Sigmoid colon (tissue), 7 donors: ENCODE data around the gene CLIC4. TPM values are rescaled to one million over a fixed set of nuclear protein-coding genes. Genes with fewer than 3 reads are reported as not detected.

Experiments
- DNase-seq: peaks from one replicate; pipeline ENCODE4 v3.0.0-alpha.2; 2019
- H3K27ac ChIP-seq, 4 donors: fragments of 200-600 bp; sonication (generic); one replicate each; pipeline ENCODE4 v1.5.1; 2016 to 2019; ENCODE audit warnings: mild to moderate bottlenecking in 1 of 4
- H3K27me3 ChIP-seq, 3 donors: fragments of 200-600 bp; sonication (generic); one replicate each; pipeline ENCODE4 v1.5.1; 2019; ENCODE audit warnings: mild to moderate bottlenecking in 1 of 3
- H3K36me3 ChIP-seq, 4 donors: fragments of 200-600 bp; sonication (generic); one replicate each; pipeline ENCODE4 v1.5.1; 2016 to 2019
- H3K4me1 ChIP-seq, 4 donors: fragments of 200-600 bp; sonication (generic); one replicate each; pipeline ENCODE4 v1.5.1; 2017 to 2019
- H3K4me3 ChIP-seq, 4 donors: fragments of 200-600 bp; sonication (generic); one replicate each; pipeline ENCODE4 v1.5.1; 2017 to 2019; ENCODE audit warnings: mild to moderate bottlenecking in 2 of 4, moderate library complexity in 1 of 4
- H3K9me3 ChIP-seq, 4 donors: fragments of 200-600 bp in 3 of 4; sonication (generic) in 3 of 4; one replicate each; pipeline versions ENCODE4 v1.5.1 to v1.6.1; 2013 to 2019
- CTCF ChIP-seq, 4 experiments: fragments of 450-650 bp in 3 of 4; fragments of 200-600 bp in 1 of 4; IDR thresholded peaks; one replicate each; pipeline ENCODE4 v1.5.1; 2016 to 2019; ENCODE audit warnings: antibody characterized with exemption in 4 of 4, mild to moderate bottlenecking in 3 of 4, moderate library complexity in 2 of 4
- EP300 ChIP-seq, 4 donors: sonication (generic); formaldehyde crosslinking; IDR thresholded peaks; one replicate each; pipeline ENCODE4 v1.6.1; 2017; ENCODE audit warnings: antibody characterized with exemption in 4 of 4
- POLR2A ChIP-seq, 2 donors: fragments of 450-650 bp; IDR thresholded peaks; one replicate each; pipeline ENCODE4 v1.6.1; 2016; ENCODE audit warnings: antibody characterized with exemption in 2 of 2, mild to moderate bottlenecking in 2 of 2, moderate library complexity in 2 of 2
- POLR2AphosphoS5 ChIP-seq, 4 donors: sonication (generic); formaldehyde crosslinking; IDR thresholded peaks; one replicate each; pipeline ENCODE4 v1.6.1; 2017; ENCODE audit warnings: antibody characterized with exemption in 4 of 4
- WGBS, 2 donors: extraction: QIAGEN DNeasy Blood & Tissue Kit; methylation state at CpG; one replicate each; pipeline ENCODE4 v1.1.7; 2013; 5-methylcytosine and 5-hydroxymethylcytosine counted together
- intact Hi-C: fragments of 100-400 bp; cut with DNase I; formaldehyde crosslinking; loops from one replicate; pipeline ENCODE4 v1.15.1; 2023
- polyA plus RNA-seq, 3 donors: library from polyadenylated mRNA; stranded (reverse); fragments of 200-250 nt; gene quantifications; one replicate each; pipeline ENCODE4 v1.2.3, GENCODE V29; 2013
- total RNA-seq, 4 donors: library from RNA; depleted of rRNA; stranded (reverse); fragments of >200 nt; gene quantifications; one replicate each; pipeline ENCODE4 v1.1.0, GENCODE V29; 2016
- donor health status: healthy with polysubstance abuse.
- donor health status: Bipolar disorder and iron deficiency.
- donor health status: healthy.

CLIC4 gene
- total and polyA plus RNA-seq, 7 donors, result 37.8 to 443 (median 334) TPM

GRCh38 chr1:24864370-24864777 is 119.1 kb downstream of the CLIC4 start:
- Histone ChIP-seq H3K36me3 (no peaks in the 10 kb centered on the region), H3K27me3 (peaks cover 0 to 43% (median 18%) of the 10 kb centered on the region in 3 donors), H3K9me3 (no peaks in the 10 kb centered on the region), H3K4me1 (no peaks in the 10 kb centered on the region), H3K27ac (no peak overlapping the region), H3K4me3 (no peak overlapping the region)
- intact Hi-C loops, result no loop called here
- TF ChIP-seq EP300 (IDR thresholded peaks at IDR 0.05) (no peak), POLR2A (IDR thresholded peaks at IDR 0.05) (no peak), POLR2AphosphoS5 (IDR thresholded peaks at IDR 0.05) (no peak), CTCF (IDR thresholded peaks at IDR 0.05) (no peak)
- no peak for DNase-seq
- WGBS, 2 donors, result 4 to 39% methylated on average over 8 of the region's 8 CpGs

- no peaks in the 10 kb centered on the region for H3K36me3 ChIP-seq
- peaks cover 0 to 43% (median 18%) of the 10 kb centered on the region in 3 donors for H3K27me3 ChIP-seq
- TF ChIP-seq EP300 (IDR thresholded peaks at IDR 0.05) (no peak), POLR2AphosphoS5 (IDR thresholded peaks at IDR 0.05) (no peak), CTCF (IDR thresholded peaks at IDR 0.05) (no peak), POLR2A (IDR thresholded peaks at IDR 0.05) (no peak)
- no peaks in the 10 kb centered on the region for H3K9me3 ChIP-seq
- DNase-seq, result no peak
- intact Hi-C loops, result no loop called here
- no peak overlapping the region for H3K27ac ChIP-seq
- no peak overlapping the region for H3K4me3 ChIP-seq
- H3K4me1 ChIP-seq, result no peaks in the 10 kb centered on the region
- 83 to 86% methylated on average over 7 of the region's 7 CpGs for WGBS, 2 donors
Measured at GRCh38 chr1:24865168-24865567, 119.9 kb downstream of the CLIC4 start.

GRCh38 chr1:24865587-24865986 is 120.3 kb downstream of the CLIC4 start:
- H3K27ac ChIP-seq, result no peak overlapping the region
- TF ChIP-seq POLR2A (IDR thresholded peaks at IDR 0.05), result no peak
- TF ChIP-seq CTCF (IDR thresholded peaks at IDR 0.05), result no peak
- H3K27me3 ChIP-seq, result peaks cover 0 to 47% (median 18%) of the 10 kb centered on the region in 3 donors
- 90 to 95% methylated on average over 3 of the region's 3 CpGs for WGBS, 2 donors
- no peaks in the 10 kb centered on the region for H3K4me1 ChIP-seq
- H3K4me3 ChIP-seq, result no peak overlapping the region
- no peak for DNase-seq
- intact Hi-C loops, result no loop called here
- no peaks in the 10 kb centered on the region for H3K9me3 ChIP-seq
- no peaks in the 10 kb centered on the region for H3K36me3 ChIP-seq

DNA sequence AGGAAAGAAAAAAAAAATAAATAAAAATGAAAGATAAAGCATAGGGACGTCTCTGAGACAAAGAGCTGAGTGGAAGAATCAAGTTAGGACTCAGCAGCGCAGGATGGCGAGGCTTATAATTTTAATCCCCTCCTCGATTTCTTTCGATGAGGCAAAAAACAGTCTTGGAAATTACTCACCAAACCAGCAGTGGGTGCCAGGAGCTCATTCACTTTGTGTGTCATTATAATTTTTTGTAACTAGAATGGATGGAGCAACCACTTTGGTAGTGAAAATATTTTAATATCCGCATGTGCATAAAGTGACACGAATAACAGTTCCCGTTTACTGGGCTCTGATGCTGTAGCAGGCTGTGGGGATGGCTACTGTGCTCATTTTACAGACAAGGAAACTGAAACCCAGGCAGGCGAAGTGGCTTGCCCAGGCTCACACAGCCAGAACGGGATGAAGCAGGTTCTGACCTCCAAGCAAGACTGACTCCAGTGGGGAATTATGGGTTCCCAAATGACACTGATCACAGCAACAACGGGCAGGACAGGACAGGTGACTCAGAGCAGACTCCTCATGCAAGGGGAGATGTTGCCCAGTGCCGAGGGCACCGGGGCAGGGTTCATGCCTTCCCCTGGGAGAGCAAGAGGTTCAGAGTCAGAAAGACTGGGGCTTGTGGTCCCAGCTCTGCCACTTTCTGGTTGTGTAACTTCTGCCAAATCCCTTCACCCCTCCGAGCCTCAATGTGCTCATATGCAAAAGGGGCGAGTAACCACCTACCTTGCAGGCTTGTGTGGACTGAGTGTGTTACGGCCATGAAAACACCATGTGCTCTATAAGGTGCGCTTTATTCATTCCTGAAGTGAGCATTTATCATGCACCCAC is 121.2 kb downstream of the CLIC4 start:
- intact Hi-C loops, result no loop called here
- 75 to 81% methylated on average over 17 of the region's 17 CpGs for WGBS, 2 donors
- TF ChIP-seq CTCF (IDR thresholded peaks at IDR 0.05) (no peak), EP300 (IDR thresholded peaks at IDR 0.05) (no peak), POLR2AphosphoS5 (IDR thresholded peaks at IDR 0.05) (no peak), POLR2A (IDR thresholded peaks at IDR 0.05) (no peak)
- no peak overlapping the region for H3K27ac ChIP-seq
- no peak for DNase-seq
- no peak overlapping the region for H3K4me3 ChIP-seq
- peaks cover 0 to 45% (median 17%) of the 10 kb centered on the region in 3 donors for H3K27me3 ChIP-seq
- H3K36me3 ChIP-seq, result no peaks in the 10 kb centered on the region
- no peaks in the 10 kb centered on the region for H3K4me1 ChIP-seq
- H3K9me3 ChIP-seq, result no peaks in the 10 kb centered on the region
